Activated naive CD8-positive, alpha-beta T cell treated with anti-CD3 and anti-CD28 coated beads, Interleukin-2, amount 10 ng/mL, durations not matched to agents 7 days and 5 days (primary cell): ENCODE measurements around the gene EFCAB12. TPM values are rescaled to one million over a fixed set of nuclear protein-coding genes. Genes with fewer than 3 reads are reported as not detected.

Source experiments
- ATAC-seq: fragments of 150-1000 bp; cut with Tn5 transposase; one replicate; pipeline ENCODE4 v1.10.0; 2021; ENCODE audit warnings: low read depth, moderate library complexity
- POLR2A ChIA-PET: fragments of 350-600 bp; sonication (Branson Sonifier 250); formaldehyde crosslinking; loops from one replicate; lab custom pipeline; 2021; ENCODE audit warnings: antibody characterized with exemption; lab: Charles Lee
- DNase-seq: peaks from one replicate; pipeline ENCODE4 v3.0.0; 2021
- H3K27ac Mint-ChIP-seq: one replicate; pipeline ENCODE4 v1.8.0; 2022; ENCODE audit warnings: mild to moderate bottlenecking, mixed read lengths
- H3K27me3 Mint-ChIP-seq: one replicate; pipeline ENCODE4 v1.8.0; 2022; ENCODE audit warnings: mild to moderate bottlenecking, moderate library complexity, mixed read lengths
- H3K36me3 Mint-ChIP-seq: one replicate; pipeline ENCODE4 v1.8.0; 2021; ENCODE audit warnings: mild to moderate bottlenecking, mixed read lengths
- H3K4me1 Mint-ChIP-seq: one replicate; pipeline ENCODE4 v1.8.0; 2021; ENCODE audit warnings: mixed read lengths
- H3K4me3 Mint-ChIP-seq: one replicate; pipeline ENCODE4 v1.8.0; 2022; ENCODE audit warnings: mild to moderate bottlenecking, moderate library complexity, mixed read lengths
- H3K9me3 Mint-ChIP-seq: one replicate; pipeline ENCODE4 v1.8.0; 2021; ENCODE audit warnings: mixed read lengths
- total RNA-seq, 2 experiments: library from RNA; stranded (reverse); gene quantifications; one replicate each; pipeline ENCODE4 v1.2.3, GENCODE V29; 2021

Gene EFCAB12
- total RNA-seq, 2 experiments from 2014 or later, result 1.2 to 1.4 TPM

DNA sequence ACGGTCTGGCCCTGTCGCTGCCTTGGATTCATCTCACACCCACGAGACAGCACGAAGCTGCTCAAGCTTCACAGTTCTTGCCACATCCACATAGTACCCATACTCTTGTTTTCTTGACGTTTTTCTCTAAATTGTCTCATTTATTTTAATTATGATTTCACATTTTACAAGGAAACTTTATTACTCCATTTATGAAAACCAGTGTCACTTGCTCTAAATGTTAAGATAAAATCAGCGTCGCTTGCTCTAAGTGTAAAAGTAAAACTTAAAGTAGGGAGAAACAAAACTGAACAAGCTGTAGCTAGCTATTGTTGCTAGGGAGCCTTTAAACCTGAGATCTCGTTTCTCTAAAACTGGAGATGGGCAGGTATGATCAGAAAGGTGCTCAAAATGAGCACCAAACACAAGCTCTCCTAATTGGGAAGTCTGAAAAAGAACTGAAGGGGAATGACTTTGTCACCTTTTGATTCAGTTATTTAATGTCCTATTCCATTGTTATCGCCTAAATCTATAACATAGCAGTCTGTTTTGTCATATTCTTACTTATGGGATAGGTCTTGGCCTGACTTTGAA is 12.3 kb upstream of the EFCAB12 start:
- no peaks in the 10 kb centered on the region for H3K9me3 Mint-ChIP-seq
- H3K4me1 Mint-ChIP-seq, result peaks cover 38% of the 10 kb centered on the region
- POLR2A ChIA-PET, result interaction anchor here (0.5 to 4.1 kb wide), 14 partner anchors 12 to 425 kb away, joined by 3 to 40 read pairs (median 3); partner anchors contain the start of genes EFCAB12 and RAB43

DNA sequence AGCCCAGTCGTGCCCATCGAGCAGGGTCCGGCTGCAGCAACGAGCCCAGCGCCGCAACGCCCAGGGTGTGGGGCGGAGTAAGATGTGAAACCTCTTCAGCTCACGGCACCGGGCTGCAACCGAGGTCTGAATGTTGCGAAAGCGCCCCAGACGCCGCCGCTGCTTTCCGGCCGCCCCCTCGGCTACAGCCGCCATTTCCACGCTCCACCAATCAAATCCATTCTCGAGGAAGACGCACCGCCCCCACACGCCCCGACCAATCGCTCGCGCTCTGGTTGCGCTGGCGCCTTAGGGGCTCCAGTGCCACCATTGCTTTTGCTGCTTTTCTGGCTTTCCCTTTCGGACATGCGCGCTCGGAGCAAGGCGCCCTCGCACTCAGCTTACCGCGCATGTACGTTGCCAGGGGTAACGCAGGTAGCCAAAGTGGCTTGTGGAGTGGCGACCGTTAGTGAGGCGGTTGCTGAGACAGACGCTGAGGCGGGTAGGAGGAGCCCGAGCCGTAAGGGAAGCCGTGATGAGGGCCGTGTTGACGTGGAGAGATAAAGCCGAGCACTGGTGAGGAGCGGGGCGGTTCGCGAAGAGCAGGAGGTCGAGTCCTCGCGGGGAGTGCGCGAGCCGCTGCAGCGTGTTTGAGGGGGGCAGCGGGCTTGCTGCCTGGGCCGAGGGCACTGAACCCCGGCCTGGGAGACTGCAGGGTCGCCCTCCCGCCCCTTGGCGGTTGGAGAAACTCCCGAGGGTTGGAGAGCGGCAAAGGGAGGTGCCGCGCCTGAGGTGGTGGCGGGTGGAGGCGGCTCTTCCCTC is 11.6 kb upstream of the EFCAB12 start, which contains the start of the genes IFT122 and MBD4:
IFT122 (plus strand) TSS at position 408 of the 801 bp plus-strand sequence; CDS start at position 515, 107 bp downstream.
MBD4 (minus strand) TSS at position 132 of the 801 bp plus-strand sequence; CDS start at position 17, 115 bp downstream.
- Mint-ChIP-seq H3K4me3 (peak within 1 kb of the TSS; percentile 87), H3K27ac (peak within 1 kb of the TSS; percentile 95), H3K4me1 (peaks cover 41% of the 10 kb centered on the region), H3K27me3 (no peaks in the 10 kb centered on the region), H3K9me3 (no peaks in the 10 kb centered on the region), H3K36me3 (peaks cover 15% of the 10 kb centered on the region)
- ATAC-seq (peak; percentile 95), DNase-seq (peak; percentile 96)
- POLR2A ChIA-PET, result interaction anchor here (0.5 to 4.1 kb wide), 16 partner anchors 11 to 425 kb away, joined by 3 to 40 read pairs (median 3); partner anchors contain the start of genes EFCAB12 and RAB43

More for the DNA sequence above, 12.3 kb upstream of the EFCAB12 start:
- DNase-seq, result no peak
- no peak for ATAC-seq
- Mint-ChIP-seq H3K4me3 (peak overlapping the region; percentile 87), H3K27me3 (no peaks in the 10 kb centered on the region), H3K27ac (peak overlapping the region; percentile 95), H3K36me3 (peaks cover 15% of the 10 kb centered on the region)

DNA sequence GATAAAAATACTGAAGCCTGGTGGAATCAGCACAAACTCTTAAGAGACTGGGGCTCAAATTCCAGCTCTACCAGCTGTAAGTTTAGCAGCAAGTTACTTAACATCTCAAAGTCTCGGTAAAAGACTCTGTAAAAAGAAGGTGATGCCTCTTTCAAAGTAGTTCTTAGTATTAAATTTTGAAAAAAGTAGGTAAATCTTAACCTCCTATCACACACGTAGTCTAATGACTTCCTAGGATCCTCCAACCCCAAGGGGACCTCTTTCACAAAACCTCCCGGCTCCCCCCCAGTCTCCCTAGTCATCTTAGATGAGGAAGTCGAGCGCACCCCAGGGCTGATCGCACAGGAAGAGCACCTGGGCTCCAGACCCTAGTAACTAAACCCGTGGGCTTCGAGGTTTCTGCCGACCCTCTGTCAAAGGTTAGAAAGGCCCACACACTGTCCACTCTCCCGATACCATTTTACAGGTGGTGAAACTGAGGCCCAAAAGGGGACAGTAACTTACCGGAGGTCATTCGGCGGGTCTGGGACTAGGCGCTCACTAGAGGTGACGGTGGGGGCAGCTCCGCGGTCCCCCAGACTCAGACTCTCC is 10.9 kb upstream of the EFCAB12 start:
- Mint-ChIP-seq H3K27me3 (no peaks in the 10 kb centered on the region), H3K36me3 (peaks cover 15% of the 10 kb centered on the region), H3K4me3 (peak overlapping the region; percentile 87), H3K4me1 (peaks cover 45% of the 10 kb centered on the region), H3K27ac (peak overlapping the region; percentile 95), H3K9me3 (no peaks in the 10 kb centered on the region)
- POLR2A ChIA-PET, result interaction anchor here (0.7 to 4.1 kb wide), 13 partner anchors 10 to 424 kb away, joined by 3 to 40 read pairs (median 3); partner anchors contain the start of genes EFCAB12 and RAB43
- no peak for DNase-seq
- no peak for ATAC-seq

DNA sequence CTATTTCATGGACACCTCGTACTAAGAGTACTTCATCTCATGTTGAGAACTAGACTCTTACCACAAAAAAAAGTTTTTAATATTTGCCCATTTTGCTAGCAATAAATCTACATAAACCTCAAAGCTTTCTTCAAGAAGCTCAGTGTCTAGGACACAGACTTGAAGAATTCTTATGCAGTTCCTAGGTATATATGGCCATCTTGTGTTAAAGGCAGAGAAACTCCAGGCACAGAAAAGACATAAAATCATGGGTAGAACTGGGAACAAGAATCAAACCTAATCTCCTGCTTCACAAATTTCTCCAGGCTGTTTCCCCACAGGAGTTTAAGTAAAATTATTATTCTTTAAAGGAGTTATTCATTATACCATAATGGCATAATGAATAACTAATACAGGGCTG is 6.9 kb upstream of the EFCAB12 start:
- peaks cover 45% of the 10 kb centered on the region for H3K4me1 Mint-ChIP-seq
- POLR2A ChIA-PET, result no interaction called here
- no peak overlapping the region for H3K4me3 Mint-ChIP-seq

DNA sequence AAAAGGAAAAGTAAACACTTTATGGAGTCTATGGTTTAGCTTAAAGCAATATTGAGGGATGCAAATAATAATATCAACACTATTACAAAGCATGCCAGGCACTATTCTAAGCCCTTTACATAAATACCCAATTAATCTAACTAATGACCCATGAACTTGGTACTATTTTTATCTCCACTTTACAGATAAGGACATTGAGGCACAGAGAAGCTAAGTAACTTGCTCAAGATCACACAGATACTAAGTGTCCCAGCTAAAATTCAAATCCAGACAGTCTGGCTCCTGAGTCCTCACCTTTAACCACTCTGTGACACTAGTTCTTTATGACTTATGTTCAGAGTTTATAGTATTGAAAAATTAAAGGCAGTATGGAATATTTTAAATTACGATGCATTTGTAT is 5.7 kb upstream of the EFCAB12 start:
- ATAC-seq (no peak), DNase-seq (no peak)
- H3K36me3 Mint-ChIP-seq, result peaks cover 41% of the 10 kb centered on the region
- H3K4me1 Mint-ChIP-seq, result peaks cover 50% of the 10 kb centered on the region
- H3K4me3 Mint-ChIP-seq, result no peak overlapping the region
- no peaks in the 10 kb centered on the region for H3K9me3 Mint-ChIP-seq
- no peaks in the 10 kb centered on the region for H3K27me3 Mint-ChIP-seq
- no peak overlapping the region for H3K27ac Mint-ChIP-seq
- POLR2A ChIA-PET, result interaction anchor here (0.6 to 1.2 kb wide), 2 partner anchors 118 to 752 kb away, joined by 3 to 5 read pairs; a partner anchor contains a TSS

More for the DNA sequence above, 6.9 kb upstream of the EFCAB12 start:
- peaks cover 38% of the 10 kb centered on the region for H3K36me3 Mint-ChIP-seq
- no peak overlapping the region for H3K27ac Mint-ChIP-seq
- no peak for ATAC-seq
- no peak for DNase-seq
- H3K9me3 Mint-ChIP-seq, result no peaks in the 10 kb centered on the region
- no peaks in the 10 kb centered on the region for H3K27me3 Mint-ChIP-seq

DNA sequence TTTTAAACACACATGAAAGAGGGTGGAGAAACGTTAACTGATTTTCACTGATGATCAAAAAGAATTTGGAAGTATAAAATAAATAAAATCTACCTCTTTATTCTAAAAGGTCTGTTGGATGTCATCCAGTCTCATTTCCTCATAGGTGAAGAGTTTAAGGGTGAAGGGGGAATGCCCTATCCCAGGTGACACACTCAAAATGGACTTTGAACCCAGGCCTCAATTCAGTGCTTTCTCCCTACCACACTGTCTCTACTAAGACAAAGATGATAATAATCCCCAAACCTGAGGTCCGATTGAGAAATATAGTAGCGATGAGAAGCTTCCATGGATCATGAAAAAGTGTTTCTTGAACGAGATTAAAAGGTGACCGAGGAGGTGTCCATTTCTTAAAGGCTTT is 5.1 kb upstream of the EFCAB12 start:
- ATAC-seq, result no peak
- no peaks in the 10 kb centered on the region for H3K27me3 Mint-ChIP-seq
- H3K4me3 Mint-ChIP-seq, result no peak overlapping the region
- no peak overlapping the region for H3K27ac Mint-ChIP-seq
- H3K4me1 Mint-ChIP-seq, result peaks cover 54% of the 10 kb centered on the region
- peaks cover 45% of the 10 kb centered on the region for H3K36me3 Mint-ChIP-seq
- POLR2A ChIA-PET, result interaction anchor here (0.6 to 1.2 kb wide), 2 partner anchors 118 to 751 kb away, joined by 3 to 5 read pairs; a partner anchor contains a TSS
- no peaks in the 10 kb centered on the region for H3K9me3 Mint-ChIP-seq
- no peak for DNase-seq

DNA sequence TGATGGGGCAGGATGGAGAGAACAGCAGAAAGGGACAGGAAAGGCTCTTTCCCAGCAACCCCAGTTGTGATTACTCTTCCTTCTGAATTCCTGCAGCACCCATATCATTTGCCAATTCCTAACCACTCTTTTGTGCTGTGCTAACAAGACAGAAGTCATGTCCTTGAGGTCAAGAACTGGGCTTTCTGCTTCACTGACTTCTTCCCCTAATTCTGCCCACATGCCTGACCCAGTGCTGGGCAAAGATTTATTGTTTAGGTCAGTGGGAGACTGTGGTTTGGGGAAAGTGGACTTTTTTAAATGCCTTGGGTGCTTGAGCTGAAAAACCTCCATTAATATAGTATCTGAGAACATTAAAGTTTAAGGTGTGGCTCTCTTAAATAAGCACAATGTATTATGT is 4.2 kb upstream of the EFCAB12 start:
- POLR2A ChIA-PET, result no interaction called here
- H3K36me3 Mint-ChIP-seq, result peaks cover 41% of the 10 kb centered on the region
- H3K4me1 Mint-ChIP-seq, result peaks cover 55% of the 10 kb centered on the region
- no peak for ATAC-seq
- H3K27me3 Mint-ChIP-seq, result peaks cover 6% of the 10 kb centered on the region
- no peaks in the 10 kb centered on the region for H3K9me3 Mint-ChIP-seq
- no peak overlapping the region for H3K4me3 Mint-ChIP-seq
- H3K27ac Mint-ChIP-seq, result no peak overlapping the region
- DNase-seq, result no peak

DNA sequence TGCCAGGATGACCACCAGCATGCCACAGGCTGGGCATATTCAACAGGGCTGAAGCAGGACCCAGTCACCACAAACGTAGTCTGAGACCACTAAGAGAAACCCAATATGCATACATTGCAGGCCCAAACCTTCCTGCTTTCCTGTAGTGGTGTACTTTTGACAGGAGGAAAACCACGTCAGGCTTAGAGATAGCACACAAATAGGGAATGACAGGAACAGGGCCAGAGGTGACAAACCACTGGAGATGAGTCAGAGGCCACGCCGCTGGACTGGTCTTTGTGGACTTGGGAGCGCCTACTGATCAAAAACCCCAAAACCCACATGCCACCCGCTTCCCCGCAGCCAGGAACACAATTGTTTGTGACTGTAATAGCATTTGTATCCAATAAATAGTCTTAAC is 3.6 kb upstream of the EFCAB12 start:
- H3K4me3 Mint-ChIP-seq, result no peak overlapping the region
- no peaks in the 10 kb centered on the region for H3K9me3 Mint-ChIP-seq
- ATAC-seq, result no peak
- peaks cover 54% of the 10 kb centered on the region for H3K4me1 Mint-ChIP-seq
- POLR2A ChIA-PET, result no interaction called here
- peaks cover 38% of the 10 kb centered on the region for H3K36me3 Mint-ChIP-seq
- H3K27ac Mint-ChIP-seq, result peak overlapping the region; percentile 13
- peaks cover 6% of the 10 kb centered on the region for H3K27me3 Mint-ChIP-seq
- no peak for DNase-seq

DNA sequence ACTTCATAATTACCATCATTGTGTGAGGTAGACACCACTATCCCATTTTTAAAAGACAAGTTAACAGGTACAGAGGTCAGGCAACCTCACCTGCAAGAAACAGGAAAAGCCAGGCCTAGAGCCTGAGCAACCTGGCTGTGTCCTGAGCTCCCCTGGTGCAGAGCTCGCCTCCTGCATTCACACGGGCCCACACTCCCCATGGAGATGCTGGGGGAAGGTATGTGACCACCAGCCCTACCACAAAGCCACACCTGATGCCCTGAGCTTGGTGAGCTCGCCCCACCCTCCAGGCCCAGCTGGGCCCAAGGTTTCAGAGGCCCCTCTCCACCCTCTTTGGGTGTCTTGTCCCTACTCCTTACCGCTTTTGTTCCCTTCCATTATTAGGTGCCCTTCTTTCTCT is 1.2 kb upstream of the EFCAB12 start:
- POLR2A ChIA-PET, result interaction anchor here (0.6 to 5.6 kb wide), 3 partner anchors 10 to 114 kb away, joined by 3 to 38 read pairs (median 4); partner anchors contain the start of genes IFT122 and MBD4
- Mint-ChIP-seq H3K27me3 (peaks cover 6% of the 10 kb centered on the region), H3K27ac (no peak overlapping the region), H3K36me3 (peaks cover 32% of the 10 kb centered on the region), H3K4me3 (no peak overlapping the region), H3K4me1 (peaks cover 38% of the 10 kb centered on the region), H3K9me3 (no peaks in the 10 kb centered on the region)
- DNase-seq (no peak), ATAC-seq (no peak)

DNA sequence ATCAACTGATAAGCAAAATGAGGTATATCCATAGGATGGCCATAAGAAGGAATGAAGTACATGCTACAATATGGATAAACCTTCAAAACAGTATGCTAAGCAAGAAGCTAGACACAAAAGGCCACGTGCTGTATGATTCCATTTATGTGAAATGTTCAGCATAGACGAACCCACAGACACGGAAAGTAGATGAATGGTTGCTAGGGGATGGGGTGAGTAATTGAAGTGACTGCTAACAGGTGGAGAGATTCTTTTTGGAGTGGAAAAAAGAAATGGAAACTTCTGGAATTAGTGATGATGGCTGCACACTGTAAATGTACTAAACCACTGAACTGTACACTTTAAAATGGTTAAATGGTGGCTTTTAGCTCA is 630 bp upstream of the EFCAB12 start:
- H3K27ac Mint-ChIP-seq, result peak overlapping the region; percentile 30
- peaks cover 6% of the 10 kb centered on the region for H3K27me3 Mint-ChIP-seq
- H3K4me3 Mint-ChIP-seq, result peak overlapping the region; percentile 56
- peaks cover 2% of the 10 kb centered on the region for H3K9me3 Mint-ChIP-seq
- DNase-seq, result no peak
- H3K4me1 Mint-ChIP-seq, result peaks cover 39% of the 10 kb centered on the region
- ATAC-seq, result no peak
- H3K36me3 Mint-ChIP-seq, result peaks cover 30% of the 10 kb centered on the region
- POLR2A ChIA-PET, result interaction anchor here (0.6 to 5.6 kb wide), 5 partner anchors 11 to 459 kb away, joined by 3 to 38 read pairs (median 4); partner anchors contain the start of genes IFT122 and MBD4

DNA sequence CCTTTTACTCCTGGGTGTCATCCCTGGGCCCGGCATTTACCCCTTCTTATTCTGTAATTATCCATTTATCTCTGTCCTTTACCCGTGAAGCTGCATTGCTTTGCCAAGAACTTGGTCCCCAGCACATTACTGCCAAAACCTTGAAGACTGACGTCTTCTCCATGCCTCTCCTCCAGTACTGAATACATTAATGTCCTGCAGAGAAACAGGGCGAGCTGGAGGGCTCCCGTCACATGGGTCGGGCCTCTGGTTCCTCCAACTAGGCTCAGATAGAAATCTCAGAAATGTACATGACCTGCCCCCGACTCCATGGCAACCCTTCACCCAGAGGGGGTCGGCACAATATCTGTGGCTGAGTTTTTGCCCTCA is 445 bp downstream of the EFCAB12 start:
- POLR2A ChIA-PET, result interaction anchor here (0.9 to 5.6 kb wide), 4 partner anchors 12 to 458 kb away, joined by 3 to 38 read pairs (median 5); partner anchors contain the start of genes IFT122 and MBD4
- ATAC-seq (no peak), DNase-seq (no peak)
- Mint-ChIP-seq H3K27ac (no peak overlapping the region), H3K36me3 (peaks cover 21% of the 10 kb centered on the region), H3K9me3 (peaks cover 2% of the 10 kb centered on the region), H3K4me3 (peak overlapping the region; percentile 56), H3K27me3 (peaks cover 6% of the 10 kb centered on the region), H3K4me1 (peaks cover 39% of the 10 kb centered on the region)

DNA sequence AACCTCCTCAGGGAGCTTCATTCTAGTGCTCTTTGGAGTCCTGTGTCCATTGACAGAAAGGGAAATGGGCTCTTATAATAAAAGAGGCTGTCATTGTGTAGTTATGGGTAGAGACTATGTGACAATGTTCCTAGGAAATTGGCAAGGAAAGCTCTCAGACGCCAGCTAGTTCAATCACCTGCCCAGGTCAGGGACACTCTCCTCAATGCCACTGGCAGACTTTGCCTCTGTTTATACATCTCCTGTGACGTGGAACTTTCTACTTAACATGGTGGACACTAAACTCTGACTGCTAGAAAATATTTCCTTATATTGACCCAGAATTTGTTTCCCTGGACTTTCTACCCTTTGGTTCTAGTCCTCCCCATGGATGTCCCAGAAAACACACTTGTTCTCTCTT is 2.8 kb downstream of the EFCAB12 start:
- no peak overlapping the region for H3K27ac Mint-ChIP-seq
- peaks cover 2% of the 10 kb centered on the region for H3K9me3 Mint-ChIP-seq
- DNase-seq, result no peak
- H3K27me3 Mint-ChIP-seq, result peaks cover 9% of the 10 kb centered on the region
- H3K4me3 Mint-ChIP-seq, result no peak overlapping the region
- POLR2A ChIA-PET, result interaction anchor here (0.7 kb wide), 1 partner anchor 9 kb away, joined by 4 read pairs; no protein-coding TSS in a partner anchor
- peaks cover 10% of the 10 kb centered on the region for H3K36me3 Mint-ChIP-seq
- ATAC-seq, result no peak
- peaks cover 28% of the 10 kb centered on the region for H3K4me1 Mint-ChIP-seq

DNA sequence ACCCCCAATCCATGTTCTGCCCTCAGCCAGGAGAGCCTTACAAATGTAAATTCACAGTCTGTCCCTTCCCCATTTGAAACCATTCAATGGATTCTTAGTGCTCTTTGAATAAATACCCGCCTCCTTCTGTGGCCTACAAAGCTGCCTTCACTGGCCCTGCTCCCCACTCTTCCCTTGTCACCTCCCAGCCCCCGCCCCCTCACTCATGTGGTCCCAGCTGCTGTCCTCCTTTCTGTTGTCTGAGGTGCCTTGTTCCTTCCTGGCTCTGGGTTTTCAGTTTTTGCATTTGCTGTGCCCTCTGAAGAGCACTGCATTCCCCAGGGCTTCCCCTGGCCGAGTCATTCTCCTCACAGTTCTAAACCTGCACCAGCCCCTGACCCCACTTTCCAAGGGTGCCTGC is 3.2 kb downstream of the EFCAB12 start:
- Mint-ChIP-seq H3K27me3 (peaks cover 10% of the 10 kb centered on the region), H3K4me1 (peaks cover 26% of the 10 kb centered on the region), H3K9me3 (peaks cover 2% of the 10 kb centered on the region), H3K4me3 (no peak overlapping the region), H3K27ac (no peak overlapping the region), H3K36me3 (peaks cover 7% of the 10 kb centered on the region)
- DNase-seq (no peak), ATAC-seq (no peak)
- POLR2A ChIA-PET, result no interaction called here
